Inflammatory macrophage treated with lipopolysaccharide for 4 hours (primary cell): ENCODE data around the gene UFSP2.
A peak's percentile ranks its signal among the peaks of the same experiment; 100 is the strongest.

Experiments used
- DNase-seq: peaks from one replicate; pipeline ENCODE4 v3.0.0-alpha.2; 2020

Gene UFSP2

DNA sequence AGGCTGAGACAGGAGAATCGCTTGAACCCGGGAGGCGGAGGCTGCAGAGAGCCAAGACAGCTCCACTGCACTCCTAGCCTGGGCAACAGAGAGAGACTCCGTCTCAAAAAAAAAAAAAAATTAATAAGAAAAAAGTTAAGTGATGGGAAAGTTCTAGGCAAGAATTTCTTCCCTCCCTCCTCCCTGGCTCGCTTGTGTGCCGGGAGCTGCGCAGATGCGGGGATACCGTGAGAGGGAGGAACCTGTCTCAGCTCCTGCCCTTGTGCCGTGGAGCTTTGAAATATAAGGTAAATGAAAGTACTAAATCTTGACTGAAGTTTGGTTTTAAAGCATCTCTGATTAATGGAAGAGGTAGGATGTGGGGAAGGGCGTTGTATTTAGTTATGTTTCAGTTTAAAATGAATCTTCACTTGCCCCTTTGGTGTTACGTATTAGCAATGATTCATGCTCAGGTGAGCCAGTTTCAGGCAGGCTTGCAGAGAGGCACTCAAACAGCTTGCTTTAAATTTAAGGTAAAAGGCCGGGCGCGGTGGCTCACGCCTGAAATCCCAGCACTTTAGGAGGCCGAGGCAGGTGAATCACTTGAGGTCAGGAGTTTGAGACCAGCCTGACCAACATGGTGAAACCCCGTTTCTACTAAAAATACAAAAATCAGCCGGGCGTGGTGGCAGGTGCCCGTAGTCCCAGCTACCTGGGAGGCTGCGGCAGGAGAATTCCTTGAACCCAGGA lies 1.4 kb upstream of the UFSP2 start:
- no peak for DNase-seq

DNA sequence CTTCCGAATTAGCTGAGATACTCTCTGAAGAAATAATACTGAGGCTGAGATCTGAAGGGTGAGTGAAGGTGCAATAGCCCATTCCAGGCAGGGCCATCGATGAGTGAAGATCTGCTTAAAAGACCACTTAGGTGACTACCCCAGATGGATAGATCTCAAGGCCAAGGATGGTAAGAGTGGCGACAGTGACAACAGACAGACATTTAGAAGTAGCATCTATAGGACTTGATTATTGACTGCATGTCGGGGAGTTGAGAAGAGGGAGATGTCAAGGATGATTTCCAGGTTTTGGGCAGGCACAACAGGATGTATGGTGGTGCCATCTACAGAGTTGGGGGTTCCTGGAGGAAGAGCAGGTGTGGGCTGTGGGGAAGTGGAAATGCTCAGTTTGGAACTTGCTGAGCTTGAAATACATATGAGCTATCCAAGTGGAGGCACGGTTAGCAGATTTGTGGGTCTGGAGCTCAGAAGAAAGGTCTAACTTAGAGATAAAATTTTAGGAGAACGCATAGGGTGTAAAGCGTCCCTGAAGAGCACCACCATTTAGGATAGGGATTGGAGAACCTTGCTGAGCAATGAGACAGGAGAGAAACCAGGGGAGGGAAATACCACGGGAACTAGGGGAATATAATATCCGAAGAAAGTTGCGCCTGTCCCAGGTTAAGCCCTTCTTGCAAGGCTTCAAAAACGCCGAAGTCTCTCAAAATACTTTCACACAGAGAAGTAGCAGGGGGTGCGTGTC lies 688 bp downstream of the UFSP2 start:
- DNase-seq = peak; percentile 2

DNA sequence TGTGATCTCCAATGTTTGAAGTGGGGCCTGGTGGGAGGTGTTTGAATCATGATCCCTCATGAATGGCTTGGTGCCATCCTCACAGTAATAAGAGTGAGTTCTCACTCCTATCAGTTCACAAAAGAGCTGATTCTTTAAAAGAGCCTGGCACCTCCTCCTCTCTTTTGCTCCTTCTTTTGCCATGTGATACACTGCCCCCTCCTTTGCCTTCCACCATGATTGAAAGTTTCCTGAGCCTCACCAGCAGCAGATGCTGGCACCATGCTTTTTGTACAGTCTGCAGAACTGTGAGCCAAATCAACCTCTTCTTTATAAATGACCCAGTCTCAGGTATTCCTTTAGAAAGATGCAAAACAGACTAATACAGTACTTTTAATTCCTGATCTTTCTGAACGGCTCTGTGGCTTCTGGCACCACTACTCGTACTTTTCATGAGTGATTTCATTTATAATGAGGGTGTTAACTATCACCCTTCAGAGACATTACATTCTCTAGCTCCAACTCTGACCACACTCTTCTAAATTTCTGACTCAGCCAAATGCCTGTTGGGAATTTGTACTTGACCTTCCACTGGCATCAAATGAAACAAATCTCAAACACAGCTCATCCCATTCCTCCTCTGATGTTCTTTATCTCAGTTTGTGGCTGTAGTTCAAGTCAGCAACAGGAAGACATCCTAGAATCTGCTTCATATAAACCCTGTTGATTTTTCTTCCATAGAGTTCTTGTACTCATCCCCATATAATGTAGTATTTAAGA lies 4.2 kb downstream of the UFSP2 start:
- no peak for DNase-seq

DNA sequence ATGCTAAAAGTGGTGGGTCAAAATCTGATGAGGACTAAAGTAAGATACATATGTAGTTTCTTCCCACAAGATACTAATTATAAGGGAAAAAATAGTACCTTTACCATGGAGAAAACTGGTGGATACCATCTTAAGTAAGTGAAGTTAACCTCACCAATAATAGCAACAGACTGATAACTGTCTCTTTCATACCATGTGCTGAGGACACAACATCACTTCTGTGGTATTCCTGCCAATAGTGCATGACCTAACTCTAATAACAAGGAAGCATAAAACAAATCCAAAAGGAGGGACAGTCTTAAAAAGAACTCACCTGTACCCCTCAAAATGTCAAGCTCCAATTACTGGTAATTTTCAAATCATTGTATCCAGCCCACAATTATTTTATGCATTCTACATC lies 8.8 kb downstream of the UFSP2 start:
- no peak for DNase-seq

DNA sequence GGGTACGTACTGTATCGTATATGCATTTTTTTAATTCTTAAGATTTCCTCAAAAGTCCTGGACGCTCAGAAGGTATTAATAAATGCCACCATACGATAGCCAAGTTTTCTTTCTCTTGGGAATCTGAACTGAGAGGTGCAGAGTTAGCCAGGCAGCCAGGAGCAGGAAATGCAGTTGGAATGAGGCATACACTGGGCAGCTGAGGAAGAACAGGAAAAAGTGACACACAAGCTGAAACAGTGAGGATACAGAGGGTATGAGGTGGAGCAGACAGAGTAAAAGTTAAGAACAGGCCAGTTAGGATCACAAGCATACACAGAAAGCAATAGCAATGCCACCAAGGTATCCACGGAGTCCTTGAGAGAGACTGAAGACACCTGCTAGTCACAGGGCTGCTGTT lies 13.4 kb downstream of the UFSP2 start:
- DNase-seq = no peak

DNA sequence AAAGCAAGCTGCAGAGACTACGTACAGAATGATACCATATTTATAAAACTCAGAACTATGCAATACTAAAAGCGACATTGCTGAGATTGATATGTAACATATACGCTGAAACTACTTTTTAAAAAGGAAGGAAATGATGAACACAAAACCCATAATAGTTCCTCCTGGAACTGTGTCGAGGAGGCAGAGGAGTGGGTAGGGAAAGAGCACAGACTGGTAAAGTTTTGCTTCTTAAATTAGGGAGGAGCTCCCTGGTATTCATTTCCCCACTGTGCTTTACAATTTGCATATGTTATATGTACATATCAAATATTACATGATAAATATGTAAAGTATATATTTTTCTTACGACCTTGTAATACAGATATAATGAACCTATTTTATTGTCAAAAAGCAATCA lies 13.9 kb downstream of the UFSP2 start:
- DNase-seq = peak; percentile 77

DNA sequence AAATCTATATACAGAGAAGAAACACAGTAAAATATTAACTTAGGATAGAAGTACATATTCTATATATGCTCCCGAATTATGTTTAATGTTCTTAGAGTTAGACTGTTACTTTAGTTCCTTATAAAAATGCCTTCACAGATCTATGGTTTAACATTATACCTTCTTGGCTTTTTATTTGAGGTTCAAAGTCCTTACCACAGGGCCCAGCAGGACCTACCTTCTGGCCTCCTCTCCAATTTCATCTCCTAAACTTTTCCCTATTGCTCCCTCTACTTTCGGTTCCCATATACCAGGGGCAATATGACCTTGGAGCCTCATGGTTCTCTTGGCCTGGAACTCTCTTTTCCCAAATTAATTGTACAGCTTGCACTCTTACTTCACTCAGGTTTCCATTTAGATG lies 17.3 kb downstream of the UFSP2 start:
- no peak for DNase-seq

DNA sequence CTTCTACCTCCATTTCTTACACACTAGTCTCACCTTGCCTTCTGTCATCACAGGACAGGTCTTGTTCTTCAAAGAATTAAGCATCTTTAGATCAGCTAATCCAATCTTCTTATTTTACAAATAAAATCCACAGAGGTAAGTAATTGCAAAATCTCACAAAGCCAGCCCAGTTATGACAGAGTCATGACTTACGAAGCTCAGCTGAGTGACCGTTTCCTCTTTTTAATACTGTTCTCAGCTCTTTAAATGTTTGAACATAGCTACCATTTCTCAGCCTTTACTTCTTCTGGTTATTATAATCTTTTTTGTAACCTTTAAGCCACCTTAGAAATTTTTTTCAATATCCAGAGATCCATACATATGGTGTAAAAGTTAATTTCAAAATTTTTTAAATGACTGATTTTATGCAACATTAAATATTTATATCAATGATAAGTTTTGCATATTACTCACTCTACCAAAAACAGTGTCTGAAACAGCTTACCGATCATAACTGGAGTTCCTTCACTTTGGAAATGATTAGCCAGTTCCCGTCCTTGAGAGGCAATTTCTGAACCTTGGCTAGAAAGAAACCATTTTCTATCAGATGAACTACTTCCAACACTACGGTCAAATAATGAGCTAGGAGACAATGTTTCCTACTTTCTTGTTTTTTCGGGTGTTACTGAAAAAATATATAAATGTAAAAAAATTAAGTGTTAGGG lies 20.3 kb downstream of the UFSP2 start:
- peak; percentile 89 for DNase-seq

DNA sequence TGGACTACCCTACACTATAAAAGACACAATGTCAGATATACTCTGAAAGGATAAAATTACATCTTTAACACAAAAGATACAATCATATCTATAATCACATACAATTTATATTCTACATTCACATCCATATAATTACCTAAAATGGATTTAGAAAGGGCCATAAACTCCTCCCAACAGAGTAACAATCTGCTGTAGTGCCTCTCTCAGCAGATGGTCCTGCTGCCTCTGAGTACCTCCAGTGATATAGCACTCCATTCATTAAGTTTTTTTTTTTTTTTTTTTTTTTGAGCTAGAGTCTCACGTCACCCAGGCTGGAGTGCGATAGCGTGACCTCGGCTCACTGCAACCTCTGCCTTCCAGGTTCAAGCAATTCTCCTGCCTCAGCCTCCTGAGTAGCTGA lies 21.7 kb downstream of the UFSP2 start:
- no peak for DNase-seq

DNA sequence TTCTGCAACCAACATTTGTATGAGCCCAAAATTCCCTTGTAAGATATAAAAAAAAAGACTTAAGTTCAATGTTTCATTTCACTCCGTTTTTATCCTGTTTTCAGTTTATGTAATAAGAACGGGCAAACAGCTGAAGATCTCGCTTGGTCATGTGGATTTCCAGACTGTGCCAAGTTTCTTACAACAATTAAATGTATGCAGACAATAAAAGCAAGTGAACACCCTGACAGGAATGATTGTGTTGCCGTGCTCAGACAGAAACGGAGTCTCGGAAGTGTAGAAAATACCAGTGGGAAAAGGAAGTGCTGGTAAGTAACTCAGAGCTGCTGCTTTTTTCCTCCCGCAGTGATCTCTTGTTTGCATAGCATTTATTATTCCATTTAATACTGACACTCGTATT lies 26.3 kb downstream of the UFSP2 start:
- no peak for DNase-seq

DNA sequence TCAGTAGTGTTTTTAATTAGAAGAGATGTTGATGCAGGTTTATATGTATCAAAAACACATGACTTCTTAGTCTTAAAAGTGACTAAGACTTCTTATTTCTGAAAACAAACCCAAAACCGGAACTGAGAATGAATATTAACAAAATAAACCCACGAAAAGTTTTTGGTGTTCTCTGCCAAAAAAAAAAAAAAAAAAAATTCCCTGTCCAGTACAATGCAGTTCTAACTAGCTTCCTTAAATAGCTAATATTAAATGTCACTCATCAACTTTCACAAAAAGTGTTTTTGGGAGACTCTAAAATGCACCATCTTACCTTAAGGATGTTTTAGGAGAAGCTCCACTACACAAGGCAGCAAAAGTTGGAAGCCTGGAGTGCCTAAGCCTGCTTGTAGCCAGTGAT lies 27.1 kb downstream of the UFSP2 start:
- DNase-seq = peak; percentile 63

DNA sequence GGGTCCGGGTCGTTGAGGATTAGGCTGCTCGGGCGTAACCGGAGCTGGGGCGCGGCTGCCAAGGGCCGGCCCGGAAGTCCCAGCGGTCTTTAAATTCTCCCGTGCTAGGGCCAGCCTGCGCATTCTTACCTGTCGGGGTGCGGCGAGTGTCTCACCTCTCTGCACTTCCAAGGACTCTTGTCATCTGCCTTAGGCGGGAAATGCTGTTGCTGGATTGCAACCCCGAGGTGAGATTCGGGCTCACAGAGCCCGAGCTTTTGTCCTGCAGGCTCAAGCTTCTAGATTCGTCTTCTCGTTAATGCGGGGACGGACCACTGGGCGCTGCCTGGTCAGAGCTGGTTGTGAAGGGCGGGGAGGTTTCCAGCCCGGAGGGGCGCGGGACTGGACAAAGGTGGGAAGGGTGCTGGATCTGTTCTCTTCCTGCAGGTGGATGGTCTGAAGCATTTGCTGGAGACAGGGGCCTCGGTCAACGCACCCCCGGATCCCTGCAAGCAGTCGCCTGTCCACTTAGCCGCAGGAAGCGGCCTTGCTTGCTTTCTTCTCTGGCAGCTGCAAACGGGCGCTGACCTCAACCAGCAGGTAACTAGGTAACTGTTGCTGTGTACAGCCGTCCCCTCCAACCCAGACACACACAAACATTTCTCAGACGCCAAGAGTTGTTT lies 28.9 kb downstream of the UFSP2 start, which contains the start of gene ANKRD37:
Gene ANKRD37, plus strand, starts transcription at position 118 of the 662 bp plus-strand sequence. Its CDS starts 83 bp downstream, at position 201.
- no peak for DNase-seq

DNA sequence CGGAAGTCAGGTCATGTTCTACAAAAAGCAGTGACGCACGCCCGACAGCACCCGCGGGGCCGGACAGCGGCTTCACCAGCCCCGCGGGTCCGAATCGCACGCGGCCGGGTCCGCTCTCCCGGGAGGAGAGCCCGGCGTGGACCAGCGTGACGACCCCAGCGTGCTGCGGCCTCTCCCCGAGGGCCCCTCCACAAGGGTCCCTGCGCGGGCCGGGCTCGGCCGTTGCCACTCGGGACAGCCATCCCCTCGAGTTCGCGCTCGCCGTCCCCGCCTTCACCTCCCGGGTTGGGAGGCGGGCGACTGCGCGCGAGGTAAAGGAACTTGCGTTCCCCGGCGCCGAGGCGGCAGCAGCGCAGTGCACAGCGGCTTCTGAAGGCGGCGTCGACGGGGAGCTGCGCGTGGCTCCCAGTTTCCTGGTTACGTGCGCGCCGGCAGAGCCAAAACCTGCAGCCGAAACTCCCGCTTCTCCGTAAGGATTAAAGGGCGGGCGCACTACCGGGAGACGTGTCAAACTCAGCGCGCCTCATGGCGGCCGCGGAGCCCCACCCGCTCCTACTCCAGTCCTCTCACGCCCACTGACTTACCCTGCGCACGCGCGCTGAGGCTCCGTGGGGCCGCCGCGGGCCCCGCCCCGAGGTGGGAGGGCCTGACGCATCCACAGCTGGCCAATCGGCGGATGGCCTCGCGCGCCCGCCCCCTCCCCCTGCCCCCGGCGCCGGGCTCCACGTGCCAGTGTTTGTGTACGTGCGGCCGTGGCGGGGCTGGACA lies 29.6 kb downstream of the UFSP2 start:
- peak; percentile 97 for DNase-seq

DNA sequence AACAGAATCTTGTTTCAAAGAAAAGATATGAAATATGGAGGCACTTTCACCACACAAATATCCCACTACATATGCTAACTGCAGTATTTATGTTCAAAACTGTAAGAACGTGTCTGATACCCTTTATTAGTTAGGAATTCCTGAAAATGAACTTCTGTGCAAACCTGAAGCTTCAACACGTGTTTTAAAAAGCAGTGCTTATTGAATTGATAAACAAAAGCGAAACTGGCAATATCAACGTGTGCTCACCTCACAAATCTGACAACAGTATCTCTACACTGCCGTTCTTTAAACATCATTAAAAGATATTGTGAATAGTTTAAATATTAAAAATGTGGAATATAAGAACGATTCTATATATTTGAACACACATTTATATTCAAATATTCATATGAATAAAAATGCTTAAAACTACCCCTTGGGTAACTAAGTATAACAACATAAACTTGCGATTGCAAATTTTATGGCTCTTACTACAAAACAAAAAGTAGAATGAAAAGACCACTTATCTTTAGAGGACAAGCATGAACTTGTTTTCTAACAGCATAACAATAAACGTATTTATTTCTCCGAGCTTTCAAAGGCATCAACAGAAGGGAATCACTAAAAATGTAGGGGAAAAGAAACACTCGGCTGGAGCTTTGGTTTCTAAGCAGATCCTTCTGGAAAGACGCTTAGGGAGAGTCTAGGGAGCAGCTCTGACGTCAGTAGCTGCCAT lies 30.4 kb downstream of the UFSP2 start, which contains the start of gene LRP2BP:
Gene LRP2BP, minus strand, starts transcription at position 687 of the 718 bp plus-strand sequence. CDS start 17,738 bp downstream, outside the sequence.
- peak; percentile 7 for DNase-seq

DNA sequence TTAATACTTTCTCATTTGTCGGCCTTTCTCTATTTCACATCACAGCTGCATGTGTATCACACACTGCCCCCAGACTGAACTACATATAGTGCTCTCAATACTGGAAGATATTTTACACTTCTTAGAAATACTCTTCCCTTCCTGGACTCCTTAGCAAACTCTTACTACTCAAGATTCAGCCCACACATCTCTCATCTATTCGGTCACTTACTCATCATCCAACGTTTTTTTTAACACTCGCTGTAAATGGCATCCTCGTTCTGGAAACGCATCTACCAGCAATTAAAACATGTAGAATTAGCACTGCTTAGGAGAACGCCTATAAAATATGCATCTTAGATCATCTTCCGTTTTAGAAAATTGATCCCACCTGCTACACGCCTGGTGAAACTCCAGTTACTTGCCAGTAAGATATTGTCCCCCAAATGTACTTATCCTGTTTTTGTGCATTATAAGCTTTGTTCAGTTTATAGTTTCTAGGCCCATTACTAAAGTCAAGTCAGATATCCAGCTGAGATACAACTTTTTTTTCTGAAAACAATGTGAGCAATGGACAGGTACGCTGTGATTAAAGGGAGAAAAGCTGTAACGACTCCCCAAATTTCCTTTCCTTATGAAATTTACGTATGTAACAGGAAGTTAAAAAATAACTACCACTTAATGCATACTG lies 31.1 kb downstream of the UFSP2 start:
- DNase-seq = peak; percentile 27

DNA sequence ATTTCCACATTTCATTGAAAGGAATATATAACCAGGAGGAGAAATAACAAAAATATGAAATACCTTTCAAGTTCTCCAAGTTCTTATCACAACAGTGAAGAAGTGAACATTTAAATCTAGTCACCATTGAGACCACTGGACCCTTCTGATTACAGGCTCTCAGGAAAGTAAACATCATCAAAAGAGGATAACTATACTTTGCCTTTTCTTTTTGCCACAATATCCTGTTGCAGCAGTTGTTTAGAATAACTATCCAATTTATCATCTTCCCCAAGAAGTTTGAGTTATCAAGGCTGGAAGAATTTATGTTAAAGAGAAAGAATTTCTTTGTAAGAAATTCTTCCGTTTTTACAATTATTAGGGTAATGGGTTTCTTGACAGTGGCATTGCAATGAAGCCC lies 33.6 kb downstream of the UFSP2 start:
- DNase-seq = no peak

DNA sequence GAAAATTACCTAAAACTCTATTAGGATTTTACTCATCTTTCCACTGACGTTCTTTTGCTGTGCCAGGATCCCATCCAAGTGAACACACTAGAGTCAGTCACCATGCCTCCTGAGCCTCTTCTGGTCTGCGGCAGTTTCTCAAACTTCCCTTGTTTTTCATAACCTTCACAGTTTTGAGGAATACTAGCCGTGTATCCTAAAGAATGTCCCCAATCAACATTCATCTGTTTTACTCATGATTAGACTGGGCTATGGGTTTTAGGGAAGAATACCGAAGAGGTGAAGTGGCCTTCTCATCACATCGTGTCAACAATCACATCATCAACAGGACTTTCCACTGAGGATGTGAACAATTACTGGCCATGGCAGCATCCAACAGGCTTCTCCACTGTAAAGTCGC lies 34.8 kb downstream of the UFSP2 start:
- DNase-seq = no peak

DNA sequence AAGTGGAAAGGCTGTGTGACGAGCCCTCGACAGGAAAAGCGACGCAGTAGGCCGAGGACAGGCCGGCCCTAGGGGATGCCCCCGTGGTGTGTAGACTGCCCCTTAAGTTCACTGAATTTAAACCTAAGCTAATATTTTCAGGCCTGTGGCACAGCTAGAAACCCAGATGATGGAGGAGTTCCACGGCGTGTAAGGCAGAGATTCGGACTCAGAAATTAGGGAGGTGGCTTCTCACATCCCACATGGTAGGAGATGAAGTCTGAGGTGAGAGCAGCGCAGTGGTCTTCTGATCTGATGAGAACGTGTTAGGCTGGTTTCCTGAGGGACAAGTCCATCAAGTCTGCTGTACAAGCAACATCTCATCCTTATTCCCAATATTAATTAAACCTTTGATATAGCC lies 37.8 kb downstream of the UFSP2 start:
- DNase-seq = no peak

DNA sequence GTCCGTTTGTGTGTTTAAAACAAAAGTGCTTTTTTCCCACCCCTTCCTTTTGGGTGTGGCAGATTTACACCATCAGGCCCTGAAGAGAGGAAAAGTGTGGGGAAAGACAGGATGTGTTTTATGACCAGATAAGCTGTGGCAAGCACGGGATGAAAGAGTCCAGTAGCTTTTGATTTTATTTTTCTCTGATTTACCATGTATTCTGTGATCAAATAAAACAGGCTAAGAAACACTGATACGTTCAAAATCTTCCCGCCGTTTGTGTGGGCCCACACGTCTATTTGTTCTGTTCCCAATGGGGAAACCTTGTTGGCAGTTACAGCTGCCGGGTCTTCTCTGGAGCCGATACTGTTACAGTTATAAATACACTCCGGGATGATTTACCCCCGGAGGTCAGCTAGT lies 40.8 kb downstream of the UFSP2 start:
- no peak for DNase-seq

DNA sequence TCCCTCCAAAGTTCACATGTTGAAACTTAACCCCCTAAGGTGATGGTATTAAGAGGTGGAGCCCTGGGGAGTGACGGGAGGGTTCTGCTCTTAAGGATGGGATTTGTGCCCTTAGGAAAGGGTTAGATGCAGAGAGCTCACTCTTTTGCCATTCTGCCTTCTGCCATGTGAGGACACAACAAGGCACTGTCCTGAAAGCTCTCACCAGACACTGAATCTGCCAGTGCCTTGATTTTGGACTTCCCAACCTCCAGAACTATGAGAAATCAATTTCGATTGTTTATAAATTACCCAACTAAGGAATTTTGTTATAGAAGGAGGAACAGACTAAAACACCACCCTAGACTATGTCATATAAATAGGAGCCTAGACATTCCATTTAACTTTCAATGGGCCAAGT lies 41.7 kb downstream of the UFSP2 start:
- no peak for DNase-seq
